Calu3 (cell line): ENCODE measurements around the gene DIMT1. TPM values are rescaled to one million over a fixed set of nuclear protein-coding genes. Genes with fewer than 3 reads are reported as not detected.

Experiments used
- BruUV-seq: library from RNA; stranded (reverse); fragments of 400-500 nt; replicated peaks from 2 replicates; lab custom pipeline; 2021; lab: Mats Ljungman, UMichigan
- CTCF ChIA-PET: fragments of 300-600 bp; sonication (Branson Sonifier 250); formaldehyde crosslinking; loops from one replicate; lab custom pipeline; 2022; ENCODE audit warnings: antibody characterized with exemption; lab: Charles Lee
- DNase-seq: peaks from one replicate; pipeline ENCODE4 v3.0.0; 2022
- H3K27ac Mint-ChIP-seq: one replicate; pipeline ENCODE4 v1.8.0; 2022; ENCODE audit warnings: mixed read lengths; ENCODE audit not compliant: unreplicated experiment
- H3K27me3 Mint-ChIP-seq: one replicate; pipeline ENCODE4 v1.8.0; 2022; ENCODE audit warnings: mixed read lengths; ENCODE audit not compliant: unreplicated experiment
- H3K36me3 Mint-ChIP-seq: one replicate; pipeline ENCODE4 v1.8.0; 2022; ENCODE audit warnings: mild to moderate bottlenecking, moderate library complexity, mixed read lengths; ENCODE audit not compliant: insufficient read depth, unreplicated experiment
- H3K4me1 Mint-ChIP-seq: one replicate; pipeline ENCODE4 v1.8.0; 2022; ENCODE audit warnings: mild to moderate bottlenecking, low read depth, mixed read lengths; ENCODE audit not compliant: unreplicated experiment
- H3K4me3 Mint-ChIP-seq: one replicate; pipeline ENCODE4 v1.8.0; 2022; ENCODE audit warnings: mild to moderate bottlenecking, low read depth, moderate library complexity, mixed read lengths; ENCODE audit not compliant: unreplicated experiment
- H3K9me3 Mint-ChIP-seq: one replicate; pipeline ENCODE4 v1.8.0; 2022; ENCODE audit warnings: low read depth, mixed read lengths; ENCODE audit not compliant: unreplicated experiment
- CTCF ChIP-seq: fragments of 200-600 bp; IDR thresholded peaks from one replicate; pipeline ENCODE4 v1.8.0; 2022; ENCODE audit warnings: antibody characterized with exemption; ENCODE audit not compliant: unreplicated experiment
- intact Hi-C: fragments of 100-400 bp; cut with micrococcal nuclease; formaldehyde crosslinking; loops from one replicate; pipeline ENCODE4 v1.10.0; 2022; ENCODE audit not compliant: unreplicated experiment
- total RNA-seq: library from RNA; stranded (reverse); gene quantifications from 2 replicates; pipeline ENCODE4 v1.2.3, GENCODE V29; 2022

Gene DIMT1
- total RNA-seq, 1 experiment from 2014 or later = 41.1 TPM

GRCh38 chr5:62418462-62419076 lies 14.9 kb upstream of the DIMT1 start:
- no peaks in the 10 kb centered on the region for H3K27me3 Mint-ChIP-seq
- CTCF ChIA-PET = interaction anchor here (0.8 kb wide), 1 partner anchor 518 kb away, joined by 7 read pairs; no protein-coding TSS in a partner anchor

GRCh38 chr5:62413711-62414110 lies 10.0 kb upstream of the DIMT1 start:
- Mint-ChIP-seq H3K4me1 (peaks cover 14% of the 10 kb centered on the region), H3K27me3 (no peaks in the 10 kb centered on the region), H3K4me3 (peak overlapping the region; percentile 90), H3K9me3 (no peaks in the 10 kb centered on the region), H3K36me3 (peaks cover 18% of the 10 kb centered on the region), H3K27ac (peak overlapping the region; percentile 90)
- BruUV-seq = TSS peak; percentile 32
- intact Hi-C loops = no loop called here
- no peak for DNase-seq
- CTCF ChIA-PET = interaction anchor here (1.3 to 2.5 kb wide), 2 partner anchors 10 to 18 kb away, joined by 3 to 31 read pairs; partner anchors contain the start of gene DIMT1
- no peak for TF ChIP-seq CTCF

More at GRCh38 chr5:62418462-62419076, 14.9 kb upstream of the DIMT1 start:
- DNase-seq = no peak
- intact Hi-C loops = no loop called here
- Mint-ChIP-seq H3K4me3 (no peak overlapping the region), H3K9me3 (no peaks in the 10 kb centered on the region), H3K27ac (no peak overlapping the region), H3K36me3 (peaks cover 2% of the 10 kb centered on the region), H3K4me1 (peaks cover 11% of the 10 kb centered on the region)
- BruUV-seq = no TSS peak
- TF ChIP-seq CTCF = no peak

GRCh38 chr5:62412549-62413329 lies 9.0 kb upstream of the DIMT1 start, which contains the start of gene IPO11:
Gene IPO11 (plus strand): TSS chr5:62412763. CDS start chr5:62437280, 24,517 bp downstream.
- Mint-ChIP-seq H3K36me3 (peaks cover 18% of the 10 kb centered on the region), H3K27ac (peak within 1 kb of the TSS; percentile 90), H3K4me3 (peak within 1 kb of the TSS; percentile 90), H3K9me3 (no peaks in the 10 kb centered on the region), H3K27me3 (no peaks in the 10 kb centered on the region), H3K4me1 (peaks cover 14% of the 10 kb centered on the region)
- intact Hi-C loops = no loop called here
- BruUV-seq = no TSS peak
- DNase-seq = peak; percentile 97
- TF ChIP-seq CTCF = no peak
- CTCF ChIA-PET = interaction anchor here (2.5 kb wide), 1 partner anchor 9 kb away, joined by 31 read pairs; the partner anchor contains the start of gene DIMT1

- Mint-ChIP-seq H3K4me3 (no peak overlapping the region), H3K27ac (no peak overlapping the region), H3K36me3 (peaks cover 71% of the 10 kb centered on the region), H3K27me3 (no peaks in the 10 kb centered on the region), H3K4me1 (no peaks in the 10 kb centered on the region), H3K9me3 (no peaks in the 10 kb centered on the region)
- no TSS peak for BruUV-seq
- intact Hi-C loops = no loop called here
- no peak for TF ChIP-seq CTCF
- CTCF ChIA-PET = no interaction called here
- DNase-seq = no peak
These were observed 8.3 kb downstream of the DIMT1 start for GRCh38 chr5:62395210-62395950.
